ENCODE results near the gene MCC. TPM values are rescaled to one million over a fixed set of nuclear protein-coding genes. Genes with fewer than 3 reads are reported as not detected.

Gene MCC
- total RNA-seq, 1 donor from 2014 or later, result 2.5 TPM

- Histone ChIP-seq H3K9me3 (ENCODE audit: low read depth) (no peaks in the 10 kb centered on the region), H3K27ac (no peak overlapping the region), H3K27me3 (no peaks in the 10 kb centered on the region), H3F3A (ENCODE audit: low read depth) (no peaks in the 10 kb centered on the region), H2AFZ (replicated peaks) (no peak overlapping the region), H3K79me2 (ENCODE audit: low read depth) (peaks cover 13% of the 10 kb centered on the region), H3K4me3 (no peak overlapping the region), H4K20me1 (ENCODE audit: low read depth) (peaks cover 6% of the 10 kb centered on the region), H3K4me1 (no peaks in the 10 kb centered on the region), H3K36me3 (peaks cover 6% of the 10 kb centered on the region), H3K4me2 (no peak overlapping the region), H3K9ac (no peak overlapping the region)
- no peak overlapping the region for H3K27ac Mint-ChIP-seq
- H3K36me3 Mint-ChIP-seq, result peaks cover 34% of the 10 kb centered on the region
- no peak for TF ChIP-seq EZH2phosphoT487 (IDR thresholded peaks at IDR 0.05)
- TF ChIP-seq EZH2 (IDR thresholded peaks at IDR 0.05), result no peak
- TF ChIP-seq, protein P1, sequence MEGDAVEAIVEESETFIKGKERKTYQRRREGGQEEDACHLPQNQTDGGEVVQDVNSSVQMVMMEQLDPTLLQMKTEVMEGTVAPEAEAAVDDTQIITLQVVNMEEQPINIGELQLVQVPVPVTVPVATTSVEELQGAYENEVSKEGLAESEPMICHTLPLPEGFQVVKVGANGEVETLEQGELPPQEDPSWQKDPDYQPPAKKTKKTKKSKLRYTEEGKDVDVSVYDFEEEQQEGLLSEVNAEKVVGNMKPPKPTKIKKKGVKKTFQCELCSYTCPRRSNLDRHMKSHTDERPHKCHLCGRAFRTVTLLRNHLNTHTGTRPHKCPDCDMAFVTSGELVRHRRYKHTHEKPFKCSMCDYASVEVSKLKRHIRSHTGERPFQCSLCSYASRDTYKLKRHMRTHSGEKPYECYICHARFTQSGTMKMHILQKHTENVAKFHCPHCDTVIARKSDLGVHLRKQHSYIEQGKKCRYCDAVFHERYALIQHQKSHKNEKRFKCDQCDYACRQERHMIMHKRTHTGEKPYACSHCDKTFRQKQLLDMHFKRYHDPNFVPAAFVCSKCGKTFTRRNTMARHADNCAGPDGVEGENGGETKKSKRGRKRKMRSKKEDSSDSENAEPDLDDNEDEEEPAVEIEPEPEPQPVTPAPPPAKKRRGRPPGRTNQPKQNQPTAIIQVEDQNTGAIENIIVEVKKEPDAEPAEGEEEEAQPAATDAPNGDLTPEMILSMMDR (IDR thresholded peaks at IDR 0.05), result no peak
- H3K27me3 Mint-ChIP-seq (ENCODE audit: insufficient read depth, low read depth), result peaks cover under 1% of the 10 kb centered on the region
- no peaks in the 10 kb centered on the region for H3K9me3 Mint-ChIP-seq
- DNase-seq (ENCODE audit: low spot score), result no peak
- no peak overlapping the region for H3K4me3 Mint-ChIP-seq
- peaks cover 7% of the 10 kb centered on the region for H3K4me1 Mint-ChIP-seq
Measured at GRCh38 chr5:113022661-113023060, 465.6 kb downstream of the MCC start.

DNA sequence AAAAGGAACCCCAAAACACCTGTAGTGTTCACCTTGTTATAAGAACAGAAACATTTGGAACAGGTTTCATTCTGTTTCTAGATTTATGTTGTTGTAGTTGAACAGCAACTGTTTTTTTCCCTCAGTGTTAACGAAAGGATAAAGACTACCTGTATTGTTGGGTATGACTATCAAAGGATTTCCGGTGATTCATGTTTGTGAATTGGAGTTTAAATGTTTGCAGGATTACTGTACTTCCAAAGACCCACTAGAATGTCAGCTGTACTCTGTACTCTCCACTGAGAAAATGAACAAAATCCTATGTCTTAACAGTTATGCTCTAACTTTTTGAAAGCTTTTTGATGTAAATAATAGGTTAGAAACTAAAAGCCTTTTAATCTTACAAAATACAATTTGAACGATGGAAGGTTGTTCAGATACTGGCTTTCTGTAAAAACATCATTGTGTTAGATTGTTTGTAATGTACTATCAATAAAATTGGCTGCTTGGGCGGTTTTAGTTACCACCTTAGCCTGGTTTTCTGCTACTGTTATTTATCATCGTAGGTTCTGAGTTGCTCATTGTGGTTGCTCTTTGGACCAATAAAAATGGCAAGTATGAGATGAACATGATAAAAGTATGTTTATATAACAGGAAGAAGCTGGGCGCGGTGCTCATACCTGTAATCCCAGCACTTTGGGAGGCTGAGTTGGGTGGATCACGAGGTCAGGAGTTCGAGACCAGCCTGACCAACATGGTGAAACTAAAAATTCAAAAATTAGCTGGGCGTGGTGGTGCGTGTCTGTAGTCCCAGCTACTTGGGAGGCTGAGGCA, 467.6 kb downstream of the MCC start:
- no peak for DNase-seq (ENCODE audit: low spot score)
- H4K20me1 ChIP-seq (ENCODE audit: low read depth), result peaks cover 6% of the 10 kb centered on the region
- no peak overlapping the region for H3K4me3 ChIP-seq
- H3K79me2 ChIP-seq (ENCODE audit: low read depth), result peaks cover 19% of the 10 kb centered on the region
- H3K27me3 Mint-ChIP-seq (ENCODE audit: insufficient read depth, low read depth), result no peaks in the 10 kb centered on the region
- no peaks in the 10 kb centered on the region for H3K27me3 ChIP-seq
- no peak overlapping the region for H3K9ac ChIP-seq
- TF ChIP-seq EZH2 (IDR thresholded peaks at IDR 0.05) (no peak), EZH2phosphoT487 (IDR thresholded peaks at IDR 0.05) (no peak)
- TF ChIP-seq, protein P1 (IDR thresholded peaks at IDR 0.05), result no peak
- no peak overlapping the region for H3K4me3 Mint-ChIP-seq
- no peaks in the 10 kb centered on the region for H3K9me3 ChIP-seq (ENCODE audit: low read depth)
- no peaks in the 10 kb centered on the region for H3F3A ChIP-seq (ENCODE audit: low read depth)
- no peak overlapping the region for H3K4me2 ChIP-seq
- H3K36me3 ChIP-seq, result peaks cover 6% of the 10 kb centered on the region
- H3K9me3 Mint-ChIP-seq, result no peaks in the 10 kb centered on the region
- no peak overlapping the region for H3K27ac Mint-ChIP-seq
- no peak overlapping the region for H3K27ac ChIP-seq
- no peaks in the 10 kb centered on the region for H3K4me1 ChIP-seq
- no peak overlapping the region for H2AFZ ChIP-seq (replicated peaks)
- peaks cover 26% of the 10 kb centered on the region for H3K36me3 Mint-ChIP-seq
- no peaks in the 10 kb centered on the region for H3K4me1 Mint-ChIP-seq

- H4K20me1 ChIP-seq (ENCODE audit: low read depth), result peaks cover 9% of the 10 kb centered on the region
- no peak overlapping the region for H3K4me2 ChIP-seq
- H3K4me3 ChIP-seq, result no peak overlapping the region
- no peaks in the 10 kb centered on the region for H3K27me3 ChIP-seq
- no peaks in the 10 kb centered on the region for H3F3A ChIP-seq (ENCODE audit: low read depth)
- no peaks in the 10 kb centered on the region for H3K9me3 ChIP-seq (ENCODE audit: low read depth)
- TF ChIP-seq EZH2phosphoT487 (IDR thresholded peaks at IDR 0.05), result no peak
- TF ChIP-seq, protein P1 (IDR thresholded peaks at IDR 0.05), result no peak
- TF ChIP-seq EZH2 (IDR thresholded peaks at IDR 0.05), result no peak
- H3K27ac ChIP-seq, result no peak overlapping the region
- Mint-ChIP-seq H3K9me3 (no peaks in the 10 kb centered on the region), H3K27ac (no peak overlapping the region), H3K36me3 (peaks cover 30% of the 10 kb centered on the region), H3K4me1 (no peaks in the 10 kb centered on the region), H3K4me3 (no peak overlapping the region), H3K27me3 (ENCODE audit: insufficient read depth, low read depth) (no peaks in the 10 kb centered on the region)
- no peak for DNase-seq (ENCODE audit: low spot score)
- H2AFZ ChIP-seq (replicated peaks), result no peak overlapping the region
- H3K36me3 ChIP-seq, result peaks cover 10% of the 10 kb centered on the region
- peaks cover 25% of the 10 kb centered on the region for H3K79me2 ChIP-seq (ENCODE audit: low read depth)
- no peak overlapping the region for H3K9ac ChIP-seq
- no peaks in the 10 kb centered on the region for H3K4me1 ChIP-seq
Measured at GRCh38 chr5:113017881-113018635, 470.2 kb downstream of the MCC start.
